ENCODE data around the gene ADAMTS12.

- TF ChIP-seq CTCF (IDR thresholded peaks at IDR 0.05) (no peak), POLR2A (IDR thresholded peaks at IDR 0.05; ENCODE audit: low read depth) (no peak), POLR2AphosphoS5 (IDR thresholded peaks at IDR 0.05) (no peak)
Observed at GRCh38 chr5:33595303-33595702, 296.5 kb downstream of the ADAMTS12 start.
